SH-SY5Y (cell line): ENCODE results near the gene NELFCD.

ENCODE experiments used
- GATA2 ChIP-seq: IDR thresholded peaks from 2 replicates; pipeline ENCODE4 v1.6.1; 2011; ENCODE audit warnings: mild to moderate bottlenecking, low read depth, low read length
- GATA3 ChIP-seq: IDR thresholded peaks from 2 replicates; pipeline ENCODE4 v1.6.1; 2011; ENCODE audit warnings: low read depth, mild to moderate bottlenecking, low read length, moderate library complexity

DNA sequence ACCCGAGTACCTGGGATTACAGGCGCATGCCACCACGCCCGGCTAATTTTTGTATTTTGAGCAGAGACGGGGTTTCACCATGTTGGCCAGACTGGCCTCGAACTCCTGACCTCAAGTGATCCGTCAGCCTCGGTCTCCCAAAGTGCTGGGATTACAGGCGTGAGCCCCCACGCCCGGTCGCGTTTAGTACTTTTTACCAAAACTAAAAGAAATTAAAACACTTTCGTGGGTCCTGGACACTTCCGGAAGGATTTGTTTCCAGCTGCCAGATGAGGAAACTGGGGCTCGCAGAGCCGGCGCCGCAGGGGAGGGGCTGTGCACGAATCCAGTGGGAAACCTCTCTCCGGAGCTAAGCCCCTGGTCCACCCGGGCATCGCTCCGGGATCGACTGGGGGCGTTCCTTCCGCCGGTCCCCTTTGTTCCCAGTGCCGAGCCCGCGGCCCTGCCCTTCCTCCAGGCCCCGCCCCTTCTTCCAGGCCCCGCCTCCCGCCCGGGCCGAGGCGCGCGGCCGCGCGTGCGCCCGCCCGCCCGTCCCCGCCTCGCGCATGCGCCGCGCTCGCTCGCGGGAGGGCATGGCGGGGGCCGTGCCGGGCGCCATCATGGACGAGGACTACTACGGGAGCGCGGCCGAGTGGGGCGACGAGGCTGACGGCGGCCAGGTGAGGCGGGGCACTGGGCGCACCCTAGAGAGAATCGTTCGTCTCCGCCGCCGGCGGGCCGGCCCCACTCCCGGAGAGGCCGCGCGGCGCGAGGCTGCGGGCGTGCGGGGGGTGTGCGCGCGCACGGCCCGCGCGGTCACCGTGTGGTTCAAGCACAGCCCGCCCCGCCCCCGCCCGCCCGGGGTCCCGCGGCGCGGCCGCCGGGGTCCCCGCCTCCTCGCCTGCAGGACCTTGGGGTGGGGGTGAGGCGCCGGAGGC lies at the start of gene NELFCD:
- no peak for TF ChIP-seq GATA2
- no peak for TF ChIP-seq GATA3
